Endothelial cell (in vitro differentiated cells): ENCODE data around the gene KAT2B. TPM values are rescaled to one million over a fixed set of nuclear protein-coding genes. Genes with fewer than 3 reads are reported as not detected.
"Not testable (repeated sequence)": the region's sequence is repeated elsewhere in the genome, so short reads cannot be mapped to it uniquely, and the experiment has no call there.

Experiments
- DNase-seq: peaks from one replicate; pipeline ENCODE4 v3.0.0; 2021; ENCODE audit warnings: low spot score
- H3K27ac Mint-ChIP-seq: one replicate; pipeline ENCODE4 v1.8.0; 2021; ENCODE audit warnings: mixed read lengths, inconsistent platforms; ENCODE audit not compliant: unreplicated experiment
- H3K27me3 Mint-ChIP-seq: one replicate; pipeline ENCODE4 v1.8.0; 2021; ENCODE audit warnings: mild to moderate bottlenecking, moderate library complexity, mixed read lengths, inconsistent platforms; ENCODE audit not compliant: unreplicated experiment
- H3K36me3 Mint-ChIP-seq: one replicate; pipeline ENCODE4 v1.8.0; 2021; ENCODE audit warnings: mild to moderate bottlenecking, low read depth, mixed read lengths, inconsistent platforms; ENCODE audit not compliant: unreplicated experiment
- H3K4me1 Mint-ChIP-seq: one replicate; pipeline ENCODE4 v1.8.0; 2021; ENCODE audit warnings: mild to moderate bottlenecking, mixed read lengths, inconsistent platforms; ENCODE audit not compliant: unreplicated experiment
- H3K4me3 Mint-ChIP-seq: one replicate; pipeline ENCODE4 v1.8.0; 2021; ENCODE audit warnings: mild to moderate bottlenecking, mixed read lengths, inconsistent platforms; ENCODE audit not compliant: unreplicated experiment
- H3K9me3 Mint-ChIP-seq: one replicate; pipeline ENCODE4 v1.8.0; 2021; ENCODE audit warnings: mixed read lengths, inconsistent platforms; ENCODE audit not compliant: unreplicated experiment
- total RNA-seq: library from RNA; stranded (reverse); fragmentation: NEBNext Ultra II Directional; extraction: Animal tissue kit (Norgen Biotek cat#: 25700); gene quantifications from one replicate; pipeline ENCODE4 v1.2.1, GENCODE V29; 2021; ENCODE audit not compliant: unreplicated experiment
- TF ChIP-seq, protein P1 (sequence below): fragments of 200-600 bp; sonication (generic); IDR thresholded peaks from one replicate; pipeline ENCODE4 v1.5.0; 2021; ENCODE audit warnings: antibody characterized with exemption; ENCODE audit not compliant: unreplicated experiment

Gene KAT2B
- total RNA-seq, 1 donor from 2014 or later = 15.9 TPM

GRCh38 chr3:20040548-20041196 lies 426 bp downstream of the KAT2B start:
- Mint-ChIP-seq H3K36me3 (peaks cover 13% of the 10 kb centered on the region), H3K9me3 (no peaks in the 10 kb centered on the region), H3K27ac (peak overlapping the region; percentile 36), H3K4me3 (peak overlapping the region; percentile 97), H3K4me1 (peaks cover 22% of the 10 kb centered on the region), H3K27me3 (peaks cover 5% of the 10 kb centered on the region)
- TF ChIP-seq, protein P1, sequence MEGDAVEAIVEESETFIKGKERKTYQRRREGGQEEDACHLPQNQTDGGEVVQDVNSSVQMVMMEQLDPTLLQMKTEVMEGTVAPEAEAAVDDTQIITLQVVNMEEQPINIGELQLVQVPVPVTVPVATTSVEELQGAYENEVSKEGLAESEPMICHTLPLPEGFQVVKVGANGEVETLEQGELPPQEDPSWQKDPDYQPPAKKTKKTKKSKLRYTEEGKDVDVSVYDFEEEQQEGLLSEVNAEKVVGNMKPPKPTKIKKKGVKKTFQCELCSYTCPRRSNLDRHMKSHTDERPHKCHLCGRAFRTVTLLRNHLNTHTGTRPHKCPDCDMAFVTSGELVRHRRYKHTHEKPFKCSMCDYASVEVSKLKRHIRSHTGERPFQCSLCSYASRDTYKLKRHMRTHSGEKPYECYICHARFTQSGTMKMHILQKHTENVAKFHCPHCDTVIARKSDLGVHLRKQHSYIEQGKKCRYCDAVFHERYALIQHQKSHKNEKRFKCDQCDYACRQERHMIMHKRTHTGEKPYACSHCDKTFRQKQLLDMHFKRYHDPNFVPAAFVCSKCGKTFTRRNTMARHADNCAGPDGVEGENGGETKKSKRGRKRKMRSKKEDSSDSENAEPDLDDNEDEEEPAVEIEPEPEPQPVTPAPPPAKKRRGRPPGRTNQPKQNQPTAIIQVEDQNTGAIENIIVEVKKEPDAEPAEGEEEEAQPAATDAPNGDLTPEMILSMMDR = no peak
- DNase-seq = peak; percentile 54

DNA sequence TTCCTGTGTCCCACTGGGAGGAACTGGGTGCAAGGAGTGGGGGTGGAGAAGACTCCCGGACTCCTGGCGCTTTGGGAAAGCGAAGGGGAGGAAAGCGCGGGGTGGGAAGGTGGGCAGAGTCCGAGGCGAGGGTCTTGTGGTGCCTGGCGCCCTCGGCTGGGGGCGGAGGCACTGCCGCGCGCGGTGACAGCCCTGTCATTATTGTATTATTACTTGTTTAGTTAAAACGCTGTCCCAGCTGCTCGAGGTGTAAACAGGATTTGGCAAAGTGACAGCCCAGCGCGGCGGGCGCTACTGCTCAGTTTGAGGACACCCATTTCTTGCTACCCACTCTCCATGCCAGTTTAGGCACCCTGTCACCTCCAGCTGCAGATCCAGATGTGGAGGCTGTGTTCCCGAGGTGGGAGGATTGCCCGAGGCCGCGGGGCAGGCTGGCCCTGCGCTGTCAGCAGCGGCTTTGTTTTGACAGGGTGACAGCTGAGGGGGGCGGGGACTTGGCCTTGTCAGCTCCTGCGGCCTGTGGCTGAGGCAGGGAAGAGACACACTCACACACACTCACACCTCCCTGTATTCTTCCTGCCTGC lies 1.0 kb downstream of the KAT2B start:
- Mint-ChIP-seq H3K27ac (peak overlapping the region; percentile 70), H3K36me3 (peaks cover 13% of the 10 kb centered on the region), H3K4me3 (peak overlapping the region; percentile 97), H3K27me3 (peaks cover 5% of the 10 kb centered on the region), H3K4me1 (peaks cover 22% of the 10 kb centered on the region), H3K9me3 (no peaks in the 10 kb centered on the region)
- TF ChIP-seq, protein P1 = no peak
- peak; percentile 75 for DNase-seq

GRCh38 chr3:20042331-20042730 lies 2.1 kb downstream of the KAT2B start:
- peak overlapping the region; percentile 97 for H3K4me3 Mint-ChIP-seq
- peaks cover 22% of the 10 kb centered on the region for H3K4me1 Mint-ChIP-seq
- peaks cover 5% of the 10 kb centered on the region for H3K27me3 Mint-ChIP-seq
- H3K27ac Mint-ChIP-seq = no peak overlapping the region
- H3K36me3 Mint-ChIP-seq = peaks cover 13% of the 10 kb centered on the region
- DNase-seq = no peak
- TF ChIP-seq, protein P1 = no peak
- no peaks in the 10 kb centered on the region for H3K9me3 Mint-ChIP-seq

- H3K36me3 Mint-ChIP-seq = peaks cover 13% of the 10 kb centered on the region
- DNase-seq = no peak
- TF ChIP-seq, protein P1 = no peak
- H3K4me1 Mint-ChIP-seq = peaks cover 17% of the 10 kb centered on the region
- H3K27ac Mint-ChIP-seq = no peak overlapping the region
- H3K9me3 Mint-ChIP-seq = no peaks in the 10 kb centered on the region
- H3K4me3 Mint-ChIP-seq = no peak overlapping the region
- peaks cover 5% of the 10 kb centered on the region for H3K27me3 Mint-ChIP-seq
Observed at GRCh38 chr3:20043396-20043795, 3.1 kb downstream of the KAT2B start.

DNA sequence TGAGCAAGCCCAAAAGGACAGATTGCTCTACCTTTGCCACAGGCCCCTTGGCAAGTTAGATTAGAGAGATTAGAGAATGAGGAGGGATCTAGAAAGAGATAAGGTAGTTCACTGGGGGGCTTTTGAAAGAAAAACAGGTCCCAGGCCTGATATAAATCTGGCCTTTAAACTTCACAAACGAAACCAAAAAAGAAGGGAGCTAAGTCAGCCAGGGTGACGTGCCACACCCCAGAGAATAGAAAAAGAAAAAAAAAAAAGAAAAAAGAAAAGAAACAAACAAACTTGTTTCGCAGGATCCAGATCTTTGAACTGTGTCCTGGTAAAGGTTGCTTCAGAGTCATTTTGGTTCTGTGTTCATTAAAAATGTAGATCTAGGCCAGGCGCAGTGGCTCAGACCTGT lies 3.6 kb downstream of the KAT2B start:
- Mint-ChIP-seq H3K4me3 (no peak overlapping the region), H3K27me3 (peaks cover 5% of the 10 kb centered on the region), H3K27ac (no peak overlapping the region), H3K9me3 (no peaks in the 10 kb centered on the region), H3K36me3 (peaks cover 13% of the 10 kb centered on the region), H3K4me1 (peaks cover 13% of the 10 kb centered on the region)
- no peak for DNase-seq
- TF ChIP-seq, protein P1 = no peak

DNA sequence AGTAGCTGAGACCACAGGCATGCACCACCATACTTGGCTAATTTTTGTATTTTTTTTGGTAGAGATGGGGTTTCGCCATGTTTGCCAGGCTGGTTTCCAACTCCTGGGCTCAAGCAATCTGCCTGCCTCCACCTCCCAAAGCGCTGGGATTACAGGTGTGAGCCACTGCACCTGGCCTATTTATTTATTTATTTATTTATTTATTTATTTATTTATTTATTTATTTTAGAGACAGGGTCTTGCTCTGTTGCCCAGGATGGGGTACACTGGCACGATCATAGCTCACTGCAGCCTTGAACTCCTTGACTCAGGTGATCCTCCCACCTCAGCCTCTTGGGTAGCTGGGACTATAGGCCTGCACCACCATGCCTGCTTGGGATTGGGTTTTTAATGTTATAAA lies 4.9 kb downstream of the KAT2B start:
- H3K27me3 Mint-ChIP-seq, H3K36me3 Mint-ChIP-seq, H3K4me1 Mint-ChIP-seq, H3K4me3 Mint-ChIP-seq, DNase-seq, H3K27ac Mint-ChIP-seq, H3K9me3 Mint-ChIP-seq: not testable (repeated sequence)
